Cardiac fibroblast (primary cell): Measurements from ENCODE around the gene RNF144B.

ENCODE experiments used
- DNase-seq, 2 donors: peaks; one replicate each; pipeline versions ENCODE4 v3.0.0 to v3.0.0-alpha.2; 2010; ENCODE audit warnings: low read depth in 2 of 2
- H3K4me3 ChIP-seq, 2 donors: replicated peaks in 1 of 2; 1 replicate in 1 of 2; 2 replicates in 1 of 2; pipeline ENCODE4 v1.5.1; 2011; ENCODE audit warnings: low read depth in 2 of 2, low read length in 2 of 2, mild to moderate bottlenecking in 2 of 2, moderate library complexity in 1 of 2
- CTCF ChIP-seq: IDR thresholded peaks from one replicate; pipeline ENCODE4 v1.5.1; 2011; ENCODE audit warnings: low read depth, mild to moderate bottlenecking, low read length, inconsistent platforms

Gene RNF144B

GRCh38 chr6:18503593-18504231 is 116.6 kb downstream of the RNF144B start:
- DNase-seq: peak; percentile 85 to 91
- TF ChIP-seq CTCF: peak; percentile 97
- H3K4me3 ChIP-seq: peak overlapping the region in 1 of 2 donors; percentile 32

- DNase-seq: no peak
- TF ChIP-seq CTCF: no peak
- no peak overlapping the region for H3K4me3 ChIP-seq
Observed at GRCh38 chr6:18504232-18504596, 117.1 kb downstream of the RNF144B start.

DNA sequence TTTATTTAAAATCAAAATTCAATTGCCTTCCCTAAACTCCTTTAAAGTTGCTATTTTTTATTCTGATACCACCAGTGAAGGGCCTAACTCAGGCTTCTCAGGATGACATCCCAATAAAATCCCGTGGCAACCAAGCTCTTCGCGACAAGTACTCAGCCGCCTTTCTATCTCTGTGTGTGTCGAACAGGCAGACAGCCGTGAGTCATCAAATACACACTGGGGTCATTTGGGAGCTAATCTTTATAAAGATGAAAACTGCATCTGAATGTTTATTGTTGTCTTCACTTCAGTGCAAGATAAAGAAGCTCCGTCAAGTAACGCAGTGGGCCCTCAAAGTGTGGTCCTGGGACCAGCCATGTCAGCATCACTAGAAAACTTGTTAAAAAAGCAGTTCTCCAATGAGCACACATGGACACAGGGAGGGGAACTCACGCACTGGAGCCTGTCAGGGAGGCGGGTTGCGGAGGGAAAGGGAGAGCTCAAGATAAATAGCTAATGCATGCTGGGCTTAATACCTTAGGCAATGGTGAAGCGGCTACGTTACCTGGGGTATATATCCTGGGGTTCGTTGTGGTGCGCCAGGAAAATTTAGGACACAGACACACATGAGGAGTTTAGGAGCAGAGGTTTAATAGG is 119.3 kb downstream of the RNF144B start:
- DNase-seq: peak in 1 of 2 donors; percentile 21
- no peak for TF ChIP-seq CTCF
- H3K4me3 ChIP-seq: no peak overlapping the region

GRCh38 chr6:18507018-18507415 is 119.9 kb downstream of the RNF144B start:
- no peak for TF ChIP-seq CTCF
- DNase-seq: no peak
- H3K4me3 ChIP-seq: no peak overlapping the region

DNA sequence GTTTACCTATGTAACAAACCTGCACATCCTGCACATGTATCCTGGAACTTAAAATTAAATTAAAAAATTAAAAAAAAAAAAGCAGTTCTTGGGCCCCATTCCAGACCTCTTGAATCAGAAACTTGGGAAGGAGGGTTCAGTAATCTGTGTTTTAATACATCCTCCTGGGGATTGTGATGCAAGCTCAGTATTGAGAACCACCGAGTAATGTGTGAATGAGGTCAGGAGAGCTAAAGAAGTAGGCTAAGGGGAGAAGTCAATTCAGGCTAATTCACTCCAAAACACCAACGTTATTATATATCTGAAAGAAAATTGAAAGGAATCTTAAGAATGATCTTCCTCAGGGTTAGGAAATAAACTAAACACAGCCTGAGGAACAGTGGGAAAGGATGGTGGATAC is 120.4 kb downstream of the RNF144B start:
- TF ChIP-seq CTCF: no peak
- peak; percentile 26 to 65 for DNase-seq
- no peak overlapping the region for H3K4me3 ChIP-seq

DNA sequence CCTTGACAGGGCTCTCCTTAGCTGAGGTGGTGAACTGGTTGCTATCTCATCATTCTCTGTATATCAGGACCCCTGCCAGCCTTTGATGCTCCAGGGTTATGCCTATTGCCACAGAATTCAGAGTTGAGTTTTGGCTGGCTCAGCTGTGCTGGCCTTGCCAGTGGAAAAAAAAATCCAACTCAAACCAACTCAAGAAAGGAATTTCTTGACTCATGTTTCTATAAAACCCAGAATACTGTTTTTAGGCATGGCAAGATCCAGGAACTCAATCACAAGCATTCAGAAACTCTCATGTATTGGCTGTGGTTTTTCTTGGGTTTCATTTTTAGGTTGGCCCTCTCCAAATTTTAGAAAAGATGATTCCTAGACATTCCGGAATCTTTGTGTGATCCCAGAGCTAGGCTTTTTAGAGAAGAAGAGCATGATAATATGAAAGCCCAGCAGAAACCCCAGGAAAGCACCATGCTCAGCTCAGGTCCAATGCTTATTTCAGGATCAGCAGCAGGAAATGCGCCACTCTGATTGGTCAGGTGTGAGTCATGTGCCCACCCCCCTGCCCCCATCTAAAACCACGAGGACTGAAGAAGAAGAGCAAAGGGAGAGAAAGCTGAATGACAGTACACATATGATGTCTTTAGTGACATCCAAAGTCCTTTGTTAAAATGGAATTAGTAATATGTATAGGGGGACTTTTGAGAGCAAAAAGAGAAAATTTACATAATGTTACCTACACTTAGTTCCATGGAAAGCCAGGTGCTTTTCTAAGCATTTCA is 122.9 kb downstream of the RNF144B start:
- no peak overlapping the region for H3K4me3 ChIP-seq
- TF ChIP-seq CTCF: no peak
- DNase-seq: no peak
